HG02588 (cell line): ENCODE results near the gene RPS6KC1.
"Not testable (repeated sequence)": the region's sequence is repeated elsewhere in the genome, so short reads cannot be mapped to it uniquely, and the experiment has no call there.

Experiments used
- ATAC-seq: cut with Tn5 transposase; IDR thresholded peaks from one replicate; pipeline ENCODE4 v1.9.1; 2021; ENCODE audit warnings: mild to moderate bottlenecking, moderate library complexity; ENCODE audit not compliant: unreplicated experiment

RPS6KC1 gene

DNA sequence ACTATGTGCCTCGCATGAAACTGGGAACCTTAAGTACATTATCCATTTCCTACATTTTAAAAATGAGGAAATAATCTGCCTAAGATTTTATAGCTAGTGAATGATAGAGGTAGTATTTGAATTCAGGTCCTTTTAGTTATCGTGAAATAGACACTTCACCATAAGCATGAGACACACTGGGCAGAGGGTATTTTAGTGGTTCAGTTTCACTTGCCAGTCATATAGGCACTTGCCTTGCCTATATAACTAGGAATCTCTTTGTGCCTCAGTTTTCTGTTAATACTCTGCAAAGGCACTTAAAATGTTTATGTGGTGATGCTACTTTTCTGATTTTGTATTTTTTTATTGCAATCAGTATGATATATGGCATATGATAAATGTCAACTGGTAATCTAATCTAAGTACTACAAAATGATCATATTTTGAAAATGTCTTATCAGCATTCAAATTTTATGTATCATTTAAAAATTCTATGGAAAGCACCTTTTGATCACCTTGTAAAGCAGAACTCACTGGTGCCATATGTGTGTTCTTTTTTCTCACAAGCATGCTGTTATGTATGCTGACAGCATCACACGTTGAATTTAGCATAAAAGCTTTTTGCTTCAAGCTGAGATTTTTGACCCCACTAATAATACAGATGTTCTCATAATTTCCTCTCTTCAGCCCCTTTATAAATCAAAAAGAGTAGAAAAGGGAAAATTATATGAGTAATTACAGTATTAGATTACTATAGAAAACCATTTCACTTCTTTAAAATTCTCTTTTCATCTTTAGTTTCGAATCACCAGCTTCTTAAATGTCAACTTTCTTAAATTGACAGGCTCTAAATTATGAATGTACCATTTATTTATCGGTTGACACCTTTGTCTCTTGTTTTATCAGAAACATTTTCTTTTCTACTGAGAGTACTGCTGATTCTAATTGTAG lies 52.6 kb downstream of the RPS6KC1 start:
- peak; percentile 46 for ATAC-seq

DNA sequence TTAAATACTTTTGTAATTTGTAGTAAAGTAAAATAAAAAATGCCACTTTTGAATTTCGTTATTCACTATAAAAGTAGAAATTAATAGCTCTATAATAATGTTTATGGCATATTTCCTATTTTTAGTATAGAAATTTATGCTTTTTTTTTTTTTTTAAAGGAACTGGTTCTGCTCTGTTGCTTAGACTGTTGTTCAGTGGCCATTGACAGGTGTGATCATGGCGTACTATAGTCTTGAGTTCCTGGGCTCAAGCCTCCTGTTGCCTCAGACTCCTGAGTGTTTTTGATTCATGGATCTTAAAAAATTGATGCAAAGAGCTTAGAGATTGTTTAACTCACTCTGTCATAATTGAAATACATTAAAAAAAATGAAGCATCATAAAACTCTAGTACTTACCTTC lies 53.6 kb downstream of the RPS6KC1 start:
- no peak for ATAC-seq

DNA sequence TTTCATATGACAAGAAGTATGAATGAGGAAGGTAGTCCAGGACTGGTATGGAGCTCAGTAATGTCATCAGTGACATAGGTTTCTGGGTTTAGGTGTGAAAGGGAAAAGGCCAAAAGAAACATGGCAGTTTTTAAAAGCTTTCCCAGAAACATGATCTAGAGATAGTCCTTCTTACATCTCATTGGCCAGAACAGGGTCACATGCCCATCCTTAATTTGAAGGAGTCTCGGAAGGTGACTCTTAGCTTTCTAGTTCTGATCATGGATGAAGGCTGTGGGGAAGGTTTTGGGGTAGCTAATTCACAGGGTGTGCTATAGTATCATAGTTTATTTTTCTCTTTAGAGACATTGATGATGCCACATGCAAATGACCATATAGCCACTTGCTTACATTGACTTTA lies 55.3 kb downstream of the RPS6KC1 start:
- ATAC-seq: no peak

DNA sequence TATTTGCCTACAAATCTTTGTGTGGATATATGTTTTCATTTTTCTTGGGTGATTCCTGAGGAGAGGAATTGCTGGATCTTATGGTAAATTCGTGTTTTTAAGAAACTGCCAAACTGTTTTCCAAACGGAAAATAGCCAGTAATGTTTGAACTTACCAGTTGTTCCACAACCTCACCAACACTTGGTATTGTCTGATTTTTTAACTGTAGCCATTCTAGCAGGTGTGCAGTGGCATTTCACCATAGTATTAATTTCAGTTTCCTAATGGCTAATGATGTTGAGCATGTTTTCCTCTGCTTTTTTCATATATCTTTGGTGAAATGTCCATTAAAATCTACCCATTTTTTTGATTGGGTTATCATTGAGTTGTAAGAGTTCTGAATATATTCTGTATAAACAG lies 56.6 kb downstream of the RPS6KC1 start:
- no peak for ATAC-seq

GRCh38 chr1:213110349-213111300 lies 59.6 kb downstream of the RPS6KC1 start:
- no peak for ATAC-seq

GRCh38 chr1:213111502-213111901 lies 60.5 kb downstream of the RPS6KC1 start:
- ATAC-seq: no peak

GRCh38 chr1:213112723-213113122 lies 61.7 kb downstream of the RPS6KC1 start:
- not testable (repeated sequence) for ATAC-seq

DNA sequence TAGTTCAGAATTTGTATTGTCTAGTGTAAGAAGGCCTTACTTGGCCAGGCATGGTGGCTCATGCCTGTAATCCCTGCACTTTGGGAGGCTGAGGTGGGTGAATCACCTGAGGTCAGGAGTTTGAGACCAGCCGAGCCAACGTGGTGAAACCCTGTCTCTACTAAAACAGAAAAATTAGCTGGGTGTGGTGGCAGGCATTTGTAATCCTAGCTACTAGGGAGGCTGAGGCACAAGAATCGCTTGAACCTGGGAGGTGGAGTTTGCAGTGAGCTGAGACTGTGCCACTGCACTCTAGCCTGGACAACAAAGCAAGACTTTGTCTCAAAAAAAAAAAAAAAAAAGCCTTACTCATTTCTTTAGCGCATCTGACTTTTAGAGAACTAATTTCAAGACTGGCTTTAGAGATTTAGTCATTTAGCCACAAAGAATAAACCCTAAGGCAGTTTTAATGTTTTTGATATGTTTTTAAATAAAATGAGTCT lies 66.7 kb downstream of the RPS6KC1 start:
- ATAC-seq: not testable (repeated sequence)

DNA sequence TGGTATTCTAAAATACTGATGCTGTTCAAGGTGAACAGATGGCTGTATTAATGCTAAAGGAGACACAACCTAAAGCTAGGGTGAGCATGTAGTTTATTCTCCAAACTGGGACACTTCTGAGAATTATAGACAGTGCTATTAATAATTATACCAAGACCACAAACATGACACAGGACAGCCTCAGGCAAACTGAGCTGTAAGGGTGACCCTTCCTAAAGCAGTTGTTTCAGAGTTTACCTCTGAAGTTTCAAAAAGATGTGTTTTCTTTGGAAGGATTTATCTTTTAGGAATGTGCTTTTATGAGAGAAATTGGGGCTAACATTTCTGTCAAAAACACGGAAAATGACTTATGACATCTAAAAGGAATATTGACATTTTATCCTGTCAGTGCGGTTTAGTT lies 68.8 kb downstream of the RPS6KC1 start:
- ATAC-seq: no peak

GRCh38 chr1:213120386-213120785 lies 69.3 kb downstream of the RPS6KC1 start:
- ATAC-seq: no peak

GRCh38 chr1:213120961-213121360 lies 69.9 kb downstream of the RPS6KC1 start:
- ATAC-seq: no peak

DNA sequence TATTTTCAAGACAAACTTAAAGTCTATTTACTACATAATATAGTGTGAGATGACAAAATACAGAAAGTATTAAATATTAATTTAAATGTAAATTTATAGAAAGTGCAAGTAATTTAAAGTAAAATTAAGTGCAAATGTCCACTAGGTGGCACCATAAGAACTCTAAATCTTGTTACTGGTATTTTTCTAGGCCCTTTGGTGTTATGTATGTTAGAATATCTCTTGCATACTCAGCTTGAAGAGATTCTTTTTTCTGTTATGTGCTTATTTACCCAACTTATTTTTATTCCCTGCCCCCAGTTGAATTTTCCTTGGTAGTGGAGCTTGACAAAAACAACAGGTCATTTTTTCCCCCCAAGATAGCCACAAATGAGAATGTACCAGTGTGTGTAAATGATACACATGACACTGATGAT lies 71.5 kb downstream of the RPS6KC1 start:
- no peak for ATAC-seq

DNA sequence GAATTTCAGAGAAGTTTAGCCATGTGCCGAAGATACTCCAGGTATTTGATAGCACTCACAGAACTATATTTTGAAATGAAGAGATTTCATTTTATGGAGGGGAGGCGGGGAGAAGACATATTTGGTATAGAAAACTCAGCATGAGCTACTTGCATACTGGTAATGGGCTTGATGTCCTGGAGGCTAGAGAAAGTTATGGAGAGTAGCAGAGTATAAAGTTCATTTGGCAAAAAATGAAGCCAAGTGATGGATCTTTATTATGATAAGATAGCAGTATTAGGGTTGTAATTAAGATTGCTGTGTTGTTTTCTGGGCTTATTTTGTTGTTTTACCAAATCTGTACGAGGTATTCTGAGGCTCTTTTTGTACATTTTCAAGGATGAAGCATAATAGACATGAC lies 72.0 kb downstream of the RPS6KC1 start:
- no peak for ATAC-seq

DNA sequence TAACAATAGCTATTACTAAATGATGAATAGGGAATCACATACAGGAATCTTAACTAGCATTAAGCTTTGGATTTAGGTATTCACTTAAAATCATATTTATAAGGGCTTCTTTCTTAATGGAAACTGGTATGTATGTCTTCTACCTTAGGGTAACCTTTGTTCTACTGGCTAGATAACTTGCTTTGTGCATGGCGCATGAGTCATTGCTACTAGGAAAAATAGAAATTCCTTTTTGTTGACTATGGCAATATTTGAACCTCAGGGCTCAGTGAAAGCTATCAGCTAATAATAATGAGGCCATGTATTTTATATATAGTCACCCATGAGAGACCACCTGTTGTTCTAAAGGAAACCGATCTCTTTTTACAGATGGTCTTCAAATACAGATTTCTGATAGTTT lies 72.5 kb downstream of the RPS6KC1 start:
- ATAC-seq: no peak

GRCh38 chr1:213124590-213124989 lies 73.5 kb downstream of the RPS6KC1 start:
- no peak for ATAC-seq

- no peak for ATAC-seq
Observed at GRCh38 chr1:213125643-213126042, 74.6 kb downstream of the RPS6KC1 start.

- no peak for ATAC-seq
Observed at GRCh38 chr1:213127074-213127473, 76.0 kb downstream of the RPS6KC1 start.

- ATAC-seq: no peak
Observed at GRCh38 chr1:213131851-213132655, 81.0 kb downstream of the RPS6KC1 start.

DNA sequence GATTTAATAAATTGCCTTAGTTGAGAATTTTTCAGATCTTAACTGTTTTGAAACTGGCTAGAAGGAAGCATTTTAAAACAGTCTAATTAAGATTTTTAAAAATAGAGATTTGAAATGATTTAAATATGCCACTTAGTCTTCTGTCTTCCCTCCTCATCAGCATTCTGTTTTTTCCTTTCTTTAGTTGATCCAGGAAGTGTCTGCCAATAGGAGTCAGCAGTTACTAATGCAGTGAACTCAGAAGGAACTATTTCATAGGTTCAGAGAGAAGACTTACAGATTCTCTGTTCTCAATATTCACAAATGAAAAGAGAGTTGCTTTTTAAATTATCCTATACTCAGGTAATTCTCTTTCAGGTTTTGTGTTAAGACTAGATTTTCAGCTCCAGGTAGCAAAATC lies 84.5 kb downstream of the RPS6KC1 start:
- no peak for ATAC-seq

DNA sequence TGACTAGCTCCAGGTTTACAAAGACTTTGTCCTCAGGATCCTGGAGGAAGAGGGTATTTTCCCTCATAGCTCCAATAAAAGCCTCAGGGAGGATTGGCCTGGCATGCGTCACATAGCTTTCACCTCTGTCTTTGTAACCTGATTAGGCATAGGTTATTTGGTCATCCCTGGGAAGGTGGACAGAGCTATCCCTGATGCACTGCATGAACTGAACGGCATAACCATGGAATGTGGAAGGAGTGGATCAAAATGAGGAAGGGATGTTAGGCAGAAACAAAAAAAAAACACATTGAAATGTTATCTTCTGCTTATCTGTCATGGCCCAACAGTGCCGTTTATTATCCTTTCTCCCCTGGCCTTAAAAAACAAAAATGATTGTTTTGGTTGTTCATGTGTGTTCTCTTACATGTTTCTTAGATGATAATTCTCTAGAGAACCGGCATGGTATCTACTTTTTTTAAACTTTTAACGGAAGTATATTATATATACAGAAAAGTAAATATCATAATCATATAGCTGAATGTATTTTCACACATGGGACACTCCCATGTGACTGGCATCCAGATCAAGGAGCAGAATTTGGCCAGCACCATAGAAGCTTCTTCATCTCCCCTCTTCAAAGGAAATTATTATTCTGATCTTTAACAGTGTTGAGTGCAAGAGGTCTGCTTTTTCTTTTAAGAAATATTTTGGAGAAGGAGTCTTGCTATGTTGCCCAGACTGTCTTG lies 85.3 kb downstream of the RPS6KC1 start:
- no peak for ATAC-seq
